Measurements from ENCODE around the gene TMEM108. TPM values are rescaled to one million over a fixed set of nuclear protein-coding genes. Genes with fewer than 3 reads are reported as not detected.

TMEM108 gene
- total RNA-seq, 4 donors from 2014 or later, result 2.6 to 9.2 (median 4.6) TPM

- Histone ChIP-seq H3K27ac (no peak overlapping the region), H3K27me3 (no peaks in the 10 kb centered on the region), H3K4me3 (replicated peaks in 1 of 3) (no peak overlapping the region), H3K9me3 (no peaks in the 10 kb centered on the region), H3K4me1 (no peaks in the 10 kb centered on the region), H3K36me3 (no peaks in the 10 kb centered on the region)
- DNase-seq, result no peak
- intact Hi-C loops (cut with DNase I), result no loop called here
- WGBS, 2 donors, result 69 to 70% methylated on average over 2 of the region's 2 CpGs
- TF ChIP-seq POLR2A (IDR thresholded peaks at IDR 0.05) (no peak), CTCF (IDR thresholded peaks at IDR 0.05) (no peak)
These were observed 114.6 kb downstream of the TMEM108 start for GRCh38 chr3:133152681-133153220.

GRCh38 chr3:133153382-133153781 lies 115.2 kb downstream of the TMEM108 start:
- Histone ChIP-seq H3K4me1 (no peaks in the 10 kb centered on the region), H3K9me3 (no peaks in the 10 kb centered on the region), H3K27me3 (no peaks in the 10 kb centered on the region), H3K4me3 (replicated peaks in 1 of 3) (no peak overlapping the region), H3K36me3 (no peaks in the 10 kb centered on the region), H3K27ac (no peak overlapping the region)
- intact Hi-C loops (cut with DNase I), result no loop called here
- DNase-seq, result no peak
- TF ChIP-seq POLR2A (IDR thresholded peaks at IDR 0.05) (no peak), CTCF (IDR thresholded peaks at IDR 0.05) (no peak)

GRCh38 chr3:133157716-133158115 lies 119.5 kb downstream of the TMEM108 start:
- WGBS, 2 donors, result 49 to 53% methylated on average over 2 of the region's 2 CpGs
- H3K4me3 ChIP-seq (replicated peaks in 1 of 3), result no peak overlapping the region
- TF ChIP-seq CTCF (IDR thresholded peaks at IDR 0.05), result no peak
- no peak for TF ChIP-seq POLR2A (IDR thresholded peaks at IDR 0.05)
- DNase-seq, result no peak
- intact Hi-C loops (cut with DNase I), result no loop called here
- no peak overlapping the region for H3K27ac ChIP-seq
- H3K9me3 ChIP-seq, result no peaks in the 10 kb centered on the region
- no peaks in the 10 kb centered on the region for H3K27me3 ChIP-seq
- no peaks in the 10 kb centered on the region for H3K36me3 ChIP-seq
- peaks cover 0 to 6% of the 10 kb centered on the region in 2 donors for H3K4me1 ChIP-seq

- no peak for DNase-seq
- peaks cover 0 to 6% of the 10 kb centered on the region in 2 donors for H3K4me1 ChIP-seq
- no peak overlapping the region for H3K4me3 ChIP-seq (replicated peaks in 1 of 3)
- no peak for TF ChIP-seq POLR2A (IDR thresholded peaks at IDR 0.05)
- TF ChIP-seq CTCF (IDR thresholded peaks at IDR 0.05), result no peak
- H3K27me3 ChIP-seq, result no peaks in the 10 kb centered on the region
- WGBS, 2 donors, result 90 to 100% methylated on average over 1 of the region's 1 CpG
- H3K27ac ChIP-seq, result no peak overlapping the region
- no peaks in the 10 kb centered on the region for H3K9me3 ChIP-seq
- intact Hi-C loops (cut with DNase I), result no loop called here
- no peaks in the 10 kb centered on the region for H3K36me3 ChIP-seq
These were observed 120.5 kb downstream of the TMEM108 start for GRCh38 chr3:133158686-133159085.

GRCh38 chr3:133159498-133160475 lies 121.6 kb downstream of the TMEM108 start:
- no peaks in the 10 kb centered on the region for H3K27me3 ChIP-seq
- 91 to 94% methylated on average over 12 of the region's 12 CpGs for WGBS, 2 donors
- H3K4me1 ChIP-seq, result peaks cover 0 to 6% of the 10 kb centered on the region in 2 donors
- intact Hi-C loops (cut with DNase I), result no loop called here
- H3K36me3 ChIP-seq, result no peaks in the 10 kb centered on the region
- no peak for DNase-seq
- H3K27ac ChIP-seq, result no peak overlapping the region
- no peaks in the 10 kb centered on the region for H3K9me3 ChIP-seq
- TF ChIP-seq CTCF (IDR thresholded peaks at IDR 0.05) (no peak), POLR2A (IDR thresholded peaks at IDR 0.05) (no peak)
- H3K4me3 ChIP-seq (replicated peaks in 1 of 3), result no peak overlapping the region

Data from thyroid gland (tissue), 4 donors.